GM18873 (cell line): ENCODE measurements around the gene TLE1.

Source experiments
- ATAC-seq: cut with Tn5 transposase; IDR thresholded peaks from one replicate; pipeline ENCODE4 v1.9.1; 2021; ENCODE audit warnings: mild to moderate bottlenecking, moderate library complexity, moderate number of reproducible peaks; ENCODE audit not compliant: unreplicated experiment, low FRiP score

TLE1 gene

DNA sequence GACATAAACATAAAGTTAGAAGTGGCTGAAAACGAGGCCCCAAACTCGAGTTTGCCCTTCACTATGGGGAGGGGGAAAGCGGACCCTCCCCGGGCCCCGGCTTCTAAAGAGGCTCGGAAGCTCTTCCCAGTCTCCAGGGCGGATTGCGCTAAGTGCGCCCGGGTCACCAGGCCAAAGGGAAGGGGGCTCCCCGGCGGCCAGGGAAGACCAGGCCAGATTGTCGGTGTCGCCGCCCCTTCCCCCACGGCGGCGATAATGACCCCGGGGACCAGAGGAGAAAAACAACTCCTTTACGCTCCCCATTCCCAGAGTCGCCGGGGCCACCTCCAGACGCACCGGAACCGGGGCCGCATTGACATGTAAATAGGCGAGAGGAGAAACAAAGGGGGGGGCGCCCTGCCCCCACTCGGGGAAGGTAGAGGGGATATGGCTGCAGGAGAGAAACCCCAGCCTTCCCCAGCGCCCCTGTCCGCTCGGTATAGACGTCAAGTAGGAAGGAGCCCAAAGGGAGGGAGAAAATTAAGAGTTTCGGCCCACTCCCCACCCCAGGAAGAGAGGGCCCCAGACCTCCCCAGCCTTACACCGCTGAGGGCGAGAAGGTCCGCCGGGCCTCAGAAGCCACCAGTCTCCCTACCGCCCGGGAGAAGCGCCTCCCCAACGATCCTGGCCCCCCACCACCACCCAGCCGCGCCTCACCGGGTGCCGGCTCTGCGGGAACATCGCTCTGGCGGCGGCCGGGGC, 1.7 kb downstream of the TLE1 start:
- no peak for ATAC-seq

- ATAC-seq: no peak
Measured at GRCh38 chr9:81686614-81687520, 2.5 kb downstream of the TLE1 start.

DNA sequence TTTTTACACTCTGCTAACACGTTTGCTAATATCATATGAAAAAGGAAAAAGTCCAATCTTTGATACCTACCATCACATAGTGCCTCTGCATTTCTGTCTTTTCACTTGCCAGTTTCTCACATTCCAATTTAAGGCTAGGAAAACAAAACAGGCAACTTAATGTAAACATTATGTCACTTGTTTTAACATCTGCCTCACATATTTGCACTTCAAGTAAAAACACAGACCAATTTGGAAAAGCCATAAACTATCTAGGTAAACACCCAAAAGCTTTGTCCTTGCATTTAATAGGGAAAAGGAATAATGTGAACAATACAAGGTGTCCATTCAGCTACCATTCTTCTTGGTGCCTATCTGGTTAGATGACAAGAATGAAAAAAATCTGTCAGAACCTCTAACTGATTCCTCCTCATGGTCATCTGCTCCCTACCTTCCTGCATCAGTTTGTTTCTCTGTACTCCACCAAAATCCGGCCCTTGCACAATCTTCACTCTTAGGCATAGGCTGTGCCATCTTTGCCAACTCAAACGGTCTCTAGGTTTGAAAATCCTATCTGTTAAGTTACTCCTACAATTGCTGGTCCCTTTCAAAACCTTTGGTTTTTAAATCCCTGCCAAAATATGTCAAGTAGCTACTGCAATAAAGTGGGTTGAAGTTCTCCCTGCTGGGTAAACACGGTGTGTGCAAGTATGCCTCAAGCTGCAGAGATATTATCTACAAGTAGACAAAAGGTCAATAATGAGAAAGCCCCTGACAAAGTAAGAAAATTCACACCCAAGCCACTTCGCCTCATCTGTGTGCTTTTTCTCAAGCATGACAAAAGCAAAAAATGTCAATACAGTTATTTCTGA, 3.4 kb downstream of the TLE1 start:
- no peak for ATAC-seq

GRCh38 chr9:81684635-81685034, 4.7 kb downstream of the TLE1 start:
- ATAC-seq: no peak

DNA sequence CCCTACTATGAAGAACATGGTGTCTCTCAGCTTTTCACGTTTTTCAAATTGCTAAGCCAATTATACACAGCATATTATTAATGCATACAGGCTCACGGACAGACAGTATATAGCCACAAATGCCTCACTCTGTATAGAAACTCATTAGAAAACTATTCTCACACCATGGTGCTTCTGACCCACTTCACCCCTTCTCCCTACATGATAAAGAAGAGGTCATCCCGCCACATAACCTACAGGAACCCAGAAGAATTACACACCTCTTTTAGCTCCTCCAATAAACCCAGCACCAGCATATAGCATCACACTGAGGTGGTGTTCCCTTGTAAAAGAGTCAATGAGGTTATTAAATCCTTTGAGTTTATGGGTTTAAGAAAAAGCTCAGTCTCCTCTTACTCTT, 5.6 kb downstream of the TLE1 start:
- no peak for ATAC-seq

DNA sequence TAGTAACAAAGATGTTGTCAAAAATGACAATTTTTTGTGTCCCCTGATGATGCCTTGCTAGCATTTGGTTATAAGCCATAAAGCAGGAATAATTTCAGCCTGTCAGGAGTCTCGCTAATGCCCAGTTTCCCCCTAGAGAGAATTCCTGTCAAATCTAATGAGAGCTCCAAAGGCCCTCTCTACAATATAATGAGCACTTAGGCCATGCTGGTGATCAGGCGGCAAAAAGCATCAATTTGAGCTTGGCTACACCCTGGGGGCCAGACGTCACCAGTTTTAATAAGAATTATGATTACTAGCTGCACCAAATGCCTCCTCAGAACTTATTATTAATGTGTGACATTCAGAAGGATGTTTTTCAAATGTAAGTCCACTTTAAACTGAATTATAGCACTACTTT, 6.1 kb downstream of the TLE1 start:
- no peak for ATAC-seq

GRCh38 chr9:81682797-81683196, 6.5 kb downstream of the TLE1 start:
- no peak for ATAC-seq

GRCh38 chr9:81682177-81682576, 7.2 kb downstream of the TLE1 start:
- ATAC-seq: no peak

GRCh38 chr9:81680506-81680905, 8.8 kb downstream of the TLE1 start:
- no peak for ATAC-seq

GRCh38 chr9:81680006-81680405, 9.3 kb downstream of the TLE1 start:
- ATAC-seq: no peak

DNA sequence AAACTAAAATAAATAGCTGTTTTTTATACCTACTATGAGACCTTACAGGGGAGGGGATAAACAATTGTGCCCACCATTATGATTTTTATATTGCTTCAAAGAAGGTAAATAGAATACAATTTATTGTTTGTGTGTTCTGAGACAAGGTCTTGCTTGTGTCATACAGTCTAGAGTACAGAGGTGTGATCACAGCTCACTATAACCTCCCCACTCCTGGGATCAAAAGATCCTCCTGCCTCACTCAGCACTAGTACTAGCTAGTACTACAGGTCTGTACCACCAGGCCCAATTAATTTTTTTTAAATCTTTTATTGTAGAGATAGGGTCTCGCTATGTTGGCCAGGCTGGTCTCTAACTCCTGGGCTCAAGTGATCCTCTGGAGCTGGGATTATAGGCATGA, 11.3 kb downstream of the TLE1 start:
- no peak for ATAC-seq

GRCh38 chr9:81676395-81676794, 13.0 kb downstream of the TLE1 start:
- ATAC-seq: no peak

- no peak for ATAC-seq
Measured at GRCh38 chr9:81673310-81673709, 16.0 kb downstream of the TLE1 start.

GRCh38 chr9:81671880-81672280, 17.5 kb downstream of the TLE1 start:
- ATAC-seq: no peak

- no peak for ATAC-seq
Measured at GRCh38 chr9:81669866-81670265, 19.5 kb downstream of the TLE1 start.

GRCh38 chr9:81669041-81669651, 20.2 kb downstream of the TLE1 start:
- ATAC-seq: no peak

- no peak for ATAC-seq
Measured at GRCh38 chr9:81666123-81666522, 23.2 kb downstream of the TLE1 start.

GRCh38 chr9:81665322-81665871, 23.9 kb downstream of the TLE1 start:
- ATAC-seq: no peak

GRCh38 chr9:81664638-81665222, 24.6 kb downstream of the TLE1 start:
- ATAC-seq: no peak

DNA sequence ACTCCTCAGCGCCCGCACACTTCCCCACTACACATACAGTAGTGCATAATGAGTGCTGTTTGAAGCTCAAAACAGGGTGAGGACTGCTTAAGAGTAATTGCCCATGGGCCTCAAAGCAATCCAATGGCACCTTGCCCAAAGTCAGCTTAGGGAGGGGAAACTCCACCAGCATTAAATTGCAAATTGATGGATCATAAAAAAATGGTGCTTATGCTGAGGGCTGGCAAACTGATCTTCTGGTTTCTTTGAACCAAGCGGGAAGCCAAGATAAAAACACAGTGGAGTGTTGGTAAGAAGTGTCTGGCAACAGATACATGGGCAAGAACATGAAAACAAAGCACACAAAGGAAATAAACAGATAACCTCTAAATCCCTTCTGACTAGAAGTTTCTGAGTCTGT, 28.0 kb downstream of the TLE1 start:
- ATAC-seq: no peak
